Endothelial cell of umbilical vein (primary cell): ENCODE measurements around the gene NDUFS4. TPM values are rescaled to one million over a fixed set of nuclear protein-coding genes. Genes with fewer than 3 reads are reported as not detected.
"Not testable (repeated sequence)": the region's sequence is repeated elsewhere in the genome, so short reads cannot be mapped to it uniquely, and the experiment has no call there.

Source experiments
- BruUV-seq: library from RNA; stranded (reverse); fragments of 400-500 nt; replicated peaks from 2 replicates; lab custom pipeline; 2021; lab: Mats Ljungman, UMichigan
- CTCF ChIA-PET: fragments of 300-600, 350-600 bp; sonication (Branson Sonifier 250); formaldehyde crosslinking; loops from one replicate; lab custom pipeline; 2021; ENCODE audit warnings: antibody characterized with exemption, inconsistent platforms; lab: Charles Lee
- POLR2A ChIA-PET: fragments of 300-600, 350-600 bp; sonication (Branson Sonifier 250); formaldehyde crosslinking; loops from one replicate; lab custom pipeline; 2021; ENCODE audit warnings: antibody characterized with exemption, inconsistent platforms; lab: Charles Lee
- DNase-seq: peaks from one replicate; pipeline ENCODE4 v3.0.0-alpha.2; 2011; ENCODE audit warnings: low read depth, low spot score
- FAIRE-seq: peaks from 2 replicates; lab custom pipeline; 2011; peaks lifted over from hg19 to GRCh38; lab: Jason Lieb, UNC
- H2AFZ ChIP-seq: 2 replicates; pipeline ENCODE4 v1.6.0; 2012; ENCODE audit warnings: low read depth, low read length, control low read depth, inconsistent platforms
- H3K27ac ChIP-seq: 2 replicates; pipeline ENCODE4 v1.5.1; 2011; ENCODE audit warnings: low read depth, mild to moderate bottlenecking, control low read depth, low read length, moderate library complexity; ENCODE audit not compliant: insufficient read depth
- H3K27me3 ChIP-seq, 2 experiments: 2 replicates each; pipeline versions ENCODE4 v1.6.0 to v1.6.1; 2011; ENCODE audit warnings: low read length in 2 of 2, mixed read lengths in 1 of 2; ENCODE audit not compliant: control insufficient read depth in 2 of 2, insufficient read depth in 2 of 2
- H3K36me3 ChIP-seq, 2 experiments: 2 replicates in 1 of 2; 3 replicates in 1 of 2; pipeline ENCODE4 v1.5.1; 2011; ENCODE audit warnings: low read length in 2 of 2, mild to moderate bottlenecking in 1 of 2, moderate library complexity in 1 of 2; ENCODE audit not compliant: control insufficient read depth in 2 of 2, insufficient read depth in 2 of 2; ENCODE audit errors: extremely low read depth in 1 of 2
- H3K4me1 ChIP-seq: 3 replicates; pipeline ENCODE4 v1.5.1; 2011; ENCODE audit warnings: mild to moderate bottlenecking, low read length; ENCODE audit not compliant: control insufficient read depth, insufficient read depth; ENCODE audit errors: extremely low read depth
- H3K4me2 ChIP-seq: 2 replicates; pipeline ENCODE4 v1.6.1; 2011; ENCODE audit warnings: low read length, control low read depth, mixed read lengths; ENCODE audit not compliant: insufficient read depth
- H3K4me3 ChIP-seq, 3 experiments: fragments of 200-600 bp in 1 of 3; sonication (generic), shearing (Covaris generic) in 1 of 3; replicated peaks in 1 of 3; 2 replicates each; pipeline ENCODE4 v1.5.1; 2011 to 2016; ENCODE audit warnings: control low read depth in 3 of 3, low read length in 3 of 3, mild to moderate bottlenecking in 2 of 3, inconsistent platforms in 1 of 3, low read depth in 1 of 3, moderate library complexity in 1 of 3; ENCODE audit not compliant: insufficient read depth in 1 of 3
- H3K79me2 ChIP-seq: 2 replicates; pipeline ENCODE4 v1.6.0; 2012; ENCODE audit warnings: low read length, inconsistent platforms; ENCODE audit not compliant: control insufficient read depth, insufficient read depth
- H3K9ac ChIP-seq: replicated peaks from 2 replicates; pipeline ENCODE3; 2011; ENCODE audit warnings: low read length, control low read depth; ENCODE audit not compliant: insufficient read depth; ENCODE audit errors: extremely low read depth
- H3K9me1 ChIP-seq: replicated peaks from 3 replicates; pipeline ENCODE4 v1.6.0; 2011; ENCODE audit warnings: mild to moderate bottlenecking, low read length; ENCODE audit not compliant: control insufficient read depth, insufficient read depth; ENCODE audit errors: extremely low read depth
- H3K9me3 ChIP-seq: replicated peaks from 2 replicates; pipeline ENCODE4 v1.5.1; 2012; ENCODE audit warnings: low read length, inconsistent platforms; ENCODE audit not compliant: control insufficient read depth, insufficient read depth
- H4K20me1 ChIP-seq: replicated peaks from 2 replicates; pipeline ENCODE3; 2011; ENCODE audit warnings: mild to moderate bottlenecking, low read length; ENCODE audit not compliant: control insufficient read depth, insufficient read depth; ENCODE audit errors: extremely low read depth
- EZH2 ChIP-seq: IDR thresholded peaks from 2 replicates; pipeline ENCODE4 v1.6.1; 2012; ENCODE audit warnings: borderline replicate concordance, low read depth, mild to moderate bottlenecking, moderate library complexity, low read length, inconsistent platforms; ENCODE audit not compliant: severe bottlenecking
- GATA2 ChIP-seq: IDR thresholded peaks from 2 replicates; pipeline ENCODE4 v1.7.0; 2011; ENCODE audit warnings: low read depth, mild to moderate bottlenecking, moderate library complexity, mixed read lengths, low read length; ENCODE audit not compliant: insufficient read length, insufficient read depth
- JUN ChIP-seq: IDR thresholded peaks from 2 replicates; pipeline ENCODE4 v1.6.1; 2011; ENCODE audit warnings: borderline replicate concordance, low read depth; ENCODE audit not compliant: insufficient read length, insufficient read depth
- MYC ChIP-seq: IDR thresholded peaks from one replicate; pipeline ENCODE4 v1.6.1; 2011; ENCODE audit warnings: mild to moderate bottlenecking, low read depth, low read length
- POLR2A ChIP-seq: IDR thresholded peaks from 2 replicates; pipeline ENCODE4 v1.6.1; 2012; ENCODE audit warnings: low read depth, mild to moderate bottlenecking, control low read depth, low read length
- POLR2AphosphoS5 ChIP-seq: IDR thresholded peaks from 2 replicates; pipeline ENCODE4 v1.6.1; 2012; ENCODE audit warnings: low read depth, mild to moderate bottlenecking, control low read depth, low read length, moderate library complexity; ENCODE audit not compliant: insufficient read depth
- dilution Hi-C: fragments of 300-500 bp; cut with MboI; formaldehyde crosslinking; loops from one replicate; pipeline ENCODE4 v1.15.0; 2019; ENCODE audit warnings: low sequenced_read_pairs; ENCODE audit not compliant: extremely low pct_ligation_motif_present
- intact Hi-C: fragments of 100-400 bp; cut with micrococcal nuclease; formaldehyde crosslinking; loops from one replicate; pipeline ENCODE4 v1.10.0; 2022
- polyA plus RNA-seq, 4 experiments: library from polyadenylated mRNA; depleted of rRNA in 3 of 4; stranded (reverse) in 3 of 4; unstranded in 1 of 4; fragments of >200 nt; gene quantifications; 2 replicates each; pipeline versions ENCODE4 v1.2.1 to v1.2.3, GENCODE V29; 2011 to 2012; ENCODE audit warnings: missing spikeins in 1 of 4
- total RNA-seq: library from RNA; stranded (reverse); gene quantifications from 2 replicates; pipeline ENCODE4 v1.2.3, GENCODE V29; 2021
- TF ChIP-seq, protein P1 (sequence below): IDR thresholded peaks from 2 replicates; pipeline ENCODE4 v1.6.1; 2011; ENCODE audit not compliant: insufficient read depth, insufficient read length
- TF ChIP-seq, protein P2 (sequence below), 2 donors: IDR thresholded peaks; 1 replicate in 1 of 2; 2 replicates in 1 of 2; pipeline ENCODE4 v1.5.1; 2011; ENCODE audit warnings: low read length in 2 of 2, mild to moderate bottlenecking in 2 of 2, moderate library complexity in 2 of 2, control low read depth in 1 of 2, inconsistent platforms in 1 of 2, low read depth in 1 of 2; ENCODE audit not compliant: insufficient read depth in 1 of 2; ENCODE audit errors: extremely low read depth in 1 of 2

Gene NDUFS4
- total and polyA plus RNA-seq, 2 donors (not counting 3 experiments of a cell fraction or from before 2014, with no cell fraction given), result 70.4 to 76.2 TPM

DNA sequence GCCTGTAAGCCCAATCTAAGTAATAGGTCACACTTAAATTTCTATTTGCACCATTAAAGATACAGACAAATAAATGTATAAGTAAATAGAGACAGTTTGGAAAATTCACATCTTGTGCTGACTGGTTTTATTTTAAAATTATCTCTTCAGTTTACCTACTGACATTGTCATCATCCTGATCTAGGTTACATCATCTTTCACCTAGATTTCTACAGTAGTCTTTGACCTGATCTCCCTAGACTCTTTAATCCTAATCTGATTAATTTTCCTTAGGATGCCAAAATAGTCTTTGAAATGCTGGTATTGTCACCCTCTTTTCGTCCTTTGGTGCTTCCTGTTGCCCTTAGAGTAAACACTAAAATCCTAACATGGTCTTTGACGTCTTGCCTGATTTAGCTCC, 43.9 kb downstream of the NDUFS4 start:
- dilution Hi-C loops, result no loop called here

DNA sequence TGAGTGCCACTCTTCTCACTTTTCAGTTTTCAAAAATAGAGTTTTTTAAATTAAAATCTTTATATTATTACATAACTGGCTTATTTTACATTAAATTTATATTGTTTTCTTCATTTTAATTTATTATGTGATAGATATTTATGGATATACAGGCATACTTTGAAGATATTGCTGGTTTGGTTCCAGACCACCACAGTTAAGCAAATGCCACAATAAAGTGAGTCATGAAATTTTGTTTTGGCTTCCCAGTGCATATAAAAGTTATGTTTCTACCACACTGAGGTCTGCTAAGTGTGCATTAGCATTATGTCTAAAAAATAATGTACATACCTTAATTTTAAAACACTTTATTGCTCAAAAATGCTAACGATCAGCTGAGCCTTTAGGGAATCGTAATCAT, 47.4 kb downstream of the NDUFS4 start:
- dilution Hi-C loops, result no loop called here
- Histone ChIP-seq H3K27me3 (no peaks in the 10 kb centered on the region), H3K9ac (no peak overlapping the region), H3K4me2 (no peak overlapping the region), H3K79me2 (peaks cover 3% of the 10 kb centered on the region), H3K27ac (no peak overlapping the region), H3K4me3 (no peak overlapping the region), H4K20me1 (peaks cover 3% of the 10 kb centered on the region), H2AFZ (no peak overlapping the region), H3K9me3 (no peaks in the 10 kb centered on the region), H3K4me1 (no peaks in the 10 kb centered on the region), H3K9me1 (no peaks in the 10 kb centered on the region), H3K36me3 (no peaks in the 10 kb centered on the region)
- no peak for DNase-seq
- FAIRE-seq, result no peak
- BruUV-seq, result no TSS peak
- TF ChIP-seq MYC (no peak), JUN (no peak), EZH2 (no peak), POLR2AphosphoS5 (no peak), GATA2 (no peak)
- TF ChIP-seq, protein P1, sequence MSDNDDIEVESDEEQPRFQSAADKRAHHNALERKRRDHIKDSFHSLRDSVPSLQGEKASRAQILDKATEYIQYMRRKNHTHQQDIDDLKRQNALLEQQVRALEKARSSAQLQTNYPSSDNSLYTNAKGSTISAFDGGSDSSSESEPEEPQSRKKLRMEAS, result no peak
- intact Hi-C loops, result no loop called here
- ChIA-PET CTCF (no interaction called here), POLR2A (no interaction called here)

More for the DNA sequence above, 43.9 kb downstream of the NDUFS4 start:
- CTCF ChIA-PET, result no interaction called here
- Histone ChIP-seq H3K27me3 (no peaks in the 10 kb centered on the region), H3K9ac (no peak overlapping the region), H4K20me1 (peaks cover 1% of the 10 kb centered on the region), H3K4me2 (no peak overlapping the region), H3K4me1 (no peaks in the 10 kb centered on the region), H3K9me3 (no peaks in the 10 kb centered on the region), H3K4me3 (no peak overlapping the region), H3K79me2 (peaks cover 8% of the 10 kb centered on the region), H3K9me1 (no peaks in the 10 kb centered on the region), H2AFZ (no peak overlapping the region), H3K36me3 (no peaks in the 10 kb centered on the region), H3K27ac (no peak overlapping the region)
- intact Hi-C loops, result no loop called here
- FAIRE-seq (no peak), DNase-seq (no peak)
- POLR2A ChIA-PET, result no interaction called here
- TF ChIP-seq POLR2AphosphoS5 (no peak), GATA2 (no peak), EZH2 (no peak), MYC (no peak), POLR2A (no peak)
- TF ChIP-seq, protein P2, sequence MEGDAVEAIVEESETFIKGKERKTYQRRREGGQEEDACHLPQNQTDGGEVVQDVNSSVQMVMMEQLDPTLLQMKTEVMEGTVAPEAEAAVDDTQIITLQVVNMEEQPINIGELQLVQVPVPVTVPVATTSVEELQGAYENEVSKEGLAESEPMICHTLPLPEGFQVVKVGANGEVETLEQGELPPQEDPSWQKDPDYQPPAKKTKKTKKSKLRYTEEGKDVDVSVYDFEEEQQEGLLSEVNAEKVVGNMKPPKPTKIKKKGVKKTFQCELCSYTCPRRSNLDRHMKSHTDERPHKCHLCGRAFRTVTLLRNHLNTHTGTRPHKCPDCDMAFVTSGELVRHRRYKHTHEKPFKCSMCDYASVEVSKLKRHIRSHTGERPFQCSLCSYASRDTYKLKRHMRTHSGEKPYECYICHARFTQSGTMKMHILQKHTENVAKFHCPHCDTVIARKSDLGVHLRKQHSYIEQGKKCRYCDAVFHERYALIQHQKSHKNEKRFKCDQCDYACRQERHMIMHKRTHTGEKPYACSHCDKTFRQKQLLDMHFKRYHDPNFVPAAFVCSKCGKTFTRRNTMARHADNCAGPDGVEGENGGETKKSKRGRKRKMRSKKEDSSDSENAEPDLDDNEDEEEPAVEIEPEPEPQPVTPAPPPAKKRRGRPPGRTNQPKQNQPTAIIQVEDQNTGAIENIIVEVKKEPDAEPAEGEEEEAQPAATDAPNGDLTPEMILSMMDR (IDR thresholded peaks at IDR 0.05; ENCODE audit: extremely low read depth in 1 of 2, insufficient read depth in 1 of 2, low read depth in 1 of 2, low read length in 2 of 2), result no peak
- BruUV-seq, result no TSS peak

DNA sequence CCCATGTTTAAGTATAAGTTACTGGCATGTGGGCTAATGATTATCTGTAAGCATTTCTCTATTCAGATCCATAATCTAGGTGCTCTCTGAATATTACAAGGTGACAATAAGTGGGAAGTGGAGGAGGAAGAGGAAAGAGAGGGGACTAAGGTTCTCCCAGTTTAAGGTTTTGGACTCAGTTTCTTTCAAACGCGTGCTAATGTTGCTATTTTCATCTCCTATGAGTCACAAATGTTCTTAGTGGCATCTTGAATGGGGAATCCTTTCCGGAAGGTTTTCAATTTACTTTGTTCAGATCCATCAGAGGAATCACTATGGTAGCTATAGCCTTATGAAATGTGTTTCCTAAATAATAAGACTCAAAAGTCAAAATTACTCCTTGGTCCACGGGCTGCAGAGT, 48.5 kb downstream of the NDUFS4 start:
- H3K9me1 ChIP-seq, H3K79me2 ChIP-seq, H3K9ac ChIP-seq, H3K9me3 ChIP-seq, H3K27ac ChIP-seq, BruUV-seq, dilution Hi-C loops, H2AFZ ChIP-seq, FAIRE-seq, H3K36me3 ChIP-seq, DNase-seq, POLR2A ChIA-PET, H3K4me3 ChIP-seq, H4K20me1 ChIP-seq, H3K27me3 ChIP-seq, intact Hi-C loops, H3K4me2 ChIP-seq, H3K4me1 ChIP-seq: not testable (repeated sequence)
- CTCF ChIA-PET, result interaction anchor here (0.5 to 1.4 kb wide), 3 partner anchors 9 to 34 kb away, joined by 3 to 4 read pairs (median 3); no protein-coding TSS in a partner anchor
